GM12864 (cell line): ENCODE data around the gene MPRIP.

Source experiments
- DNase-seq: peaks from one replicate; pipeline ENCODE4 v3.0.0-alpha.2; 2011; ENCODE audit warnings: low read depth
- H3K4me3 ChIP-seq: 2 replicates; pipeline ENCODE4 v1.5.1; 2011; ENCODE audit warnings: mild to moderate bottlenecking, low read depth, low read length, control low read depth
- CTCF ChIP-seq: IDR thresholded peaks from 2 replicates; pipeline ENCODE4 v1.5.1; 2011; ENCODE audit warnings: low read depth, mild to moderate bottlenecking, moderate library complexity, low read length, control low read depth, inconsistent platforms; ENCODE audit errors: missing control alignments

The MPRIP gene

GRCh38 chr17:17111401-17112393 is 69.4 kb downstream of the MPRIP start:
- no peak for DNase-seq
- H3K4me3 ChIP-seq: no peak overlapping the region
- TF ChIP-seq CTCF: no peak

GRCh38 chr17:17112628-17113200 is 70.5 kb downstream of the MPRIP start:
- no peak overlapping the region for H3K4me3 ChIP-seq
- no peak for DNase-seq
- no peak for TF ChIP-seq CTCF

GRCh38 chr17:17114592-17115225 is 72.5 kb downstream of the MPRIP start:
- TF ChIP-seq CTCF: no peak
- no peak overlapping the region for H3K4me3 ChIP-seq
- no peak for DNase-seq

- H3K4me3 ChIP-seq: no peak overlapping the region
- TF ChIP-seq CTCF: no peak
- no peak for DNase-seq
Observed at GRCh38 chr17:17115620-17116019, 73.4 kb downstream of the MPRIP start.

GRCh38 chr17:17116406-17116805 is 74.1 kb downstream of the MPRIP start:
- DNase-seq: no peak
- H3K4me3 ChIP-seq: no peak overlapping the region
- TF ChIP-seq CTCF: no peak

- no peak for TF ChIP-seq CTCF
- no peak for DNase-seq
- H3K4me3 ChIP-seq: no peak overlapping the region
Observed at GRCh38 chr17:17117923-17118322, 75.7 kb downstream of the MPRIP start.
